ENCODE results near the gene RPS3.
A peak's percentile ranks its signal among the peaks of the same experiment; 100 is the strongest.

RPS3 gene

DNA sequence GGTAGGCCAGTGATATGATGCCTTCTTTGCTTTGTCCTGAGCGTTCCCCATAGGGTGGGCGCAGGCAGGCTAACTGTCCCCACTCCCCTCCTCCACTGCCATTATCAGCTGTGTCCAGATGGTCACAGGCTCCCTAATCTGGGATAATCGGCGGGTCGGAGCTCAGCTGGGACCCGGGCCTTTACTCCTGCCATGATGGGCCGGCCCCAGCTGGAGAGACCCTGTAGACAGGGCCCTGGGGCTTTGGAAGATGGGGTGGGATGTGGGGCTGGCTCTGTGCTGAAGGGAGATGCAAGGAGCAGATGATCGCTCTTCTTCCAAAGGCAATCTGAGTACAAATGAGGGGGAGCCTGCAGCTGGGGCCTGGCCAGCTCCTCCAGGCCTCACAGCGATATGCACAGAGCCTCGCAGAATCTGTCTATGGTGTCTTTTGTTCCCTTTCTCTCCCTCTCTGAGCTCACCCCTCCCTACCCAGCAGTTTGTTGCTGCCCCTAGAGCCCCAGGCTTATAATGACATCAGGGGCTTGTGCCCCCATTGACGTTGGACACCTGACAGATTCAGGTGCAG is 21.8 kb downstream of the RPS3 start:
- no peak overlapping the region for H3K4me3 ChIP-seq (ENCODE audit: low read depth, low read length)
- H3K9me3 ChIP-seq (ENCODE audit: control insufficient read depth, insufficient read depth, low read depth, low read length): no peaks in the 10 kb centered on the region
- H3K27ac ChIP-seq (ENCODE audit: low read depth, low read length): no peak overlapping the region
- peaks cover 35% of the 10 kb centered on the region for H3K36me3 ChIP-seq (ENCODE audit: control insufficient read depth, insufficient read depth, low read length)
- peaks cover 7% of the 10 kb centered on the region; the same call in 1 of the 2 replicates for H3K4me1 ChIP-seq (ENCODE audit: control insufficient read depth, insufficient read depth, low read length)
- H3K9ac ChIP-seq (ENCODE audit: low read length): no peak overlapping the region
- H3K27me3 ChIP-seq (ENCODE audit: control insufficient read depth, insufficient read depth, low read length): no peaks in the 10 kb centered on the region

DNA sequence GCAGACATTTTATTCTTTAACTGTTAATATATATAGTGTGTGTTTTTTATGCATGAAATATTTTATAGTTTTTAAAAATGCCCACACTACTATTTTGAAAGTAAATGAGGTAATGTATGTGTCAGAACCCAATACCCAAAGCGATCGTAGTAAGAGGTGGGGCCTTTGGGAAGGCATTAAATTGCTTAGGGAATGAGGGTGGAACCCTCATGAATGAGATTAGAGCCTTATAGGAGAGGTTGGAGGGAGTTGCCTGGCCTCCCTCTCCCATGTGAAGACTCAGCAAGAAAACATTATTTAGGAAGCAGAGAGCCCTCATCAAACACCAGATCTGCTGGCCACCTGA is 22.6 kb downstream of the RPS3 start:
- H3K4me1 ChIP-seq (ENCODE audit: control insufficient read depth, insufficient read depth, low read length): peaks cover 7% of the 10 kb centered on the region; the same call in 1 of the 2 replicates
- H3K4me3 ChIP-seq (ENCODE audit: low read depth, low read length): no peak overlapping the region
- H3K9ac ChIP-seq (ENCODE audit: low read length): no peak overlapping the region
- 0 out of 2 replicates have a peak, but pooled peaks cover 2% of the 10 kb centered on the region for H3K27me3 ChIP-seq (ENCODE audit: control insufficient read depth, insufficient read depth, low read length)
- H3K27ac ChIP-seq (ENCODE audit: low read depth, low read length): no peak overlapping the region
- H3K36me3 ChIP-seq (ENCODE audit: control insufficient read depth, insufficient read depth, low read length): peaks cover 29% of the 10 kb centered on the region
- H3K9me3 ChIP-seq (ENCODE audit: control insufficient read depth, insufficient read depth, low read depth, low read length): no peaks in the 10 kb centered on the region

DNA sequence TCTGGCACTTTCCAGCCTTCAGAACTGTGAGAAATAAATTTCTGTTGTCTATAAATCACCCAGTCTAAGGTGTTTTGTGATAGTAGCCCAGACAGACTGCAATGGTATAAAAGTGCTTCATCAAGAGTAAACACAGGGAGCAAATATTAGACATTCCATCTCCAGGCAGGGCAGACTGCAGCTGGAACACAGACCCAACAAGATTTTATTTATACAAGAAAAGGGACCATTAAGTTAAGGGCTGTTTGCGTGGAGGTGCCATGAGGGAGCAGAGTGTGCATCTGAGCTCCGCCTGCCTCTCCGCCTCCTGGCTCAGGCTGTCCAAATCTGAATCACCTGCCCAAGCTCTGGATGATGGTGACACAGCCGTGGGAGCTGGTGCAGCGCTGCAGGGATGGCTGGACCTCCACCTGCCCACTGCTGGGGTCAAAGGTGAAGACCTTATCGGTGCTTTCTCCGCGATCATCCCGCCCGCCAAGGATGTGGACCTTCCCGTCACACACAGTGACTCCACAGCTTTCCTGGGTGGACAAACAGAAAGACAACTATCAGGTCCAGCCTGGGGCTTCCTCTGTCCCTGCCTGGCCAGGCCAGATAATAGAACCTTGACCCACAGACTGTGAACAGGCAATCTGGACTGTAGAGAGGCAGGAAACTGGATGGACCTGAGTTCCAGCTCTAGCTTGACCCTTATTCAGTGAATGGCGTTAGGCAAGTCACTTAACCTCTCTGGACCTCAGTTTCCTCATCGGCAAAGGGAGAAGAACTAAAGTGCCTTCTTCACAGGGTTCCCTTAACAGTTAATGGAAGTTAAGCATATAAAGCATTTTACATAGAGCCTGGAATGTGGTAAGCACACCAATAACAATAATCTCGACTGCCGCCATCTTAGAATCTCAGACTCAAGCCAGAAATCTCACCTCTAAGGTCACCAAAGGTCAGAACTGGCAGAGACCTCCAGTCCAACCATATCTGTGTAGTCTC is 23.2 kb downstream of the RPS3 start:
- Histone ChIP-seq H3K4me1 (ENCODE audit: control insufficient read depth, insufficient read depth, low read length) (peaks cover 7% of the 10 kb centered on the region; the same call in 1 of the 2 replicates), H3K9me3 (ENCODE audit: control insufficient read depth, insufficient read depth, low read depth, low read length) (no peaks in the 10 kb centered on the region), H3K27ac (ENCODE audit: low read depth, low read length) (no peak overlapping the region), H3K4me3 (ENCODE audit: low read depth, low read length) (no peak overlapping the region), H3K9ac (ENCODE audit: low read length) (no peak overlapping the region), H3K27me3 (ENCODE audit: control insufficient read depth, insufficient read depth, low read length) (peaks cover 7% of the 10 kb centered on the region), H3K36me3 (ENCODE audit: control insufficient read depth, insufficient read depth, low read length) (peaks cover 24% of the 10 kb centered on the region)

DNA sequence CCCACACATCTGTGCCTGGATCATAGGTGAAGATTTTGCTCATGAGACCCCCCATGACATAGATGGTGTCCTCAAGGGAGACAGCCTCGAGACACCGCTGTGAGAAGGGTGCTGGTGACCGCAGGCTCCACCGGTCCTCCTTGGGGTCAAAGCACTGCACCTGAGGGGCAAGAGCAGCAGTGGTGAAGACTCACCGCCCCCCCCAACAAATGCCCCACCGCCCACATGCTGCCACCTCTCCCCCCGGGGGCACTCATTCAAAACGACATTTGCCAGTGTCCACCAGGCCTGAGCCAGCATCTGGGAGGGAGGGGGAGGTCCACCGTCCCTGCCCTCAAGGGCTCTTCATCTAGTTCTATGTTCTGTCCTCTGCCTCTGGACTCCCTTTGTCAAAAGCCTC is 24.4 kb downstream of the RPS3 start:
- Histone ChIP-seq H3K4me3 (ENCODE audit: low read depth, low read length) (no peak overlapping the region), H3K9me3 (ENCODE audit: control insufficient read depth, insufficient read depth, low read depth, low read length) (peaks cover under 1% of the 10 kb centered on the region; the same call in 1 of the 2 replicates), H3K27me3 (ENCODE audit: control insufficient read depth, insufficient read depth, low read length) (peaks cover 18% of the 10 kb centered on the region), H3K4me1 (ENCODE audit: control insufficient read depth, insufficient read depth, low read length) (peaks cover 7% of the 10 kb centered on the region; the same call in 1 of the 2 replicates), H3K27ac (ENCODE audit: low read depth, low read length) (no peak overlapping the region), H3K36me3 (ENCODE audit: control insufficient read depth, insufficient read depth, low read length) (peaks cover 20% of the 10 kb centered on the region), H3K9ac (ENCODE audit: low read length) (no peak overlapping the region)

DNA sequence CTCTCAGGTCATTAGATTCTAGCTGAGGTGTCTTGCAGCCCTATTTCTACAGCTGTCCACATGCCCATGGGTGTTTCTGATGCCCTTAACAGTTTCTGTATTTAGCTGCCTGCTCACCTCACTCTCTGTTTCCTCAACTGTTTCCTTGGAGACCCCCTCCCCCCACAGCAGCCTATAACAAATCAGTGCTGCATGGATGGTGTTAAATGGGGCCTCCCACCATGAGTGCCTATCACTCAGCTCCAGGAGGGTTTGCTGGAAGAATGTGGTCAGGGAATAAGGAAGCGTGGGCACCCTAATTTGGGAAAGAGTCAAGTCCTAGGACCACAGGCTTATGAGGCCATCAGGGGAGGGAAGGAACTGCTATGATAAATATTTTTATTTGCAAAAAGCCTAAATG is 25.1 kb downstream of the RPS3 start:
- Histone ChIP-seq H3K9ac (ENCODE audit: low read length) (no peak overlapping the region), H3K27me3 (ENCODE audit: control insufficient read depth, insufficient read depth, low read length) (peaks cover 25% of the 10 kb centered on the region), H3K4me1 (ENCODE audit: control insufficient read depth, insufficient read depth, low read length) (peaks cover 7% of the 10 kb centered on the region; the same call in 1 of the 2 replicates), H3K4me3 (ENCODE audit: low read depth, low read length) (no peak overlapping the region), H3K9me3 (ENCODE audit: control insufficient read depth, insufficient read depth, low read depth, low read length) (peaks cover 8% of the 10 kb centered on the region), H3K27ac (ENCODE audit: low read depth, low read length) (no peak overlapping the region), H3K36me3 (ENCODE audit: control insufficient read depth, insufficient read depth, low read length) (peaks cover 20% of the 10 kb centered on the region)

DNA sequence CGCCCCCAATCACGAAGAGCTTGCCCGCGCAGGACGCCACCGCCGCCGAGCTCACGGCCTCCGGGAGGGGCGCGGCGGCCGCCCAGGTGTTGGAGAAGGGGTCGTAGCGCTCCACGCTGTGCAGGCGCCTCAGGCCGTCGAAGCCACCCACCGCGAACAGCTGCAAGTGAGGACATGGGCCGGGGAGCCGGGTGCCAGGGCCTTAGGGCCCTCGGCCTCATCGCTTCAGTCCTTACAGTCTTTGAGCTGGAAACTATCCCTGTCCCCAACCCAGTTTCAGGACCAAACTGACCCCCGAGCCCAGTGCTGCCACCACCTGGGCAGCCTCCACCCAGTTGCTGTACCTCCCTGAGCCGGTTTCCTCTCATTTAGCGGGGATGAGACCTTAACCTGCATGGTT is 26.1 kb downstream of the RPS3 start:
- Histone ChIP-seq H3K4me1 (ENCODE audit: control insufficient read depth, insufficient read depth, low read length) (peaks cover 9% of the 10 kb centered on the region; the same call in 1 of the 2 replicates), H3K36me3 (ENCODE audit: control insufficient read depth, insufficient read depth, low read length) (peaks cover 18% of the 10 kb centered on the region), H3K4me3 (ENCODE audit: low read depth, low read length) (no peak overlapping the region; the same call in 1 of the 2 replicates), H3K27me3 (ENCODE audit: control insufficient read depth, insufficient read depth, low read length) (peaks cover 35% of the 10 kb centered on the region), H3K27ac (ENCODE audit: low read depth, low read length) (no peak overlapping the region), H3K9me3 (ENCODE audit: control insufficient read depth, insufficient read depth, low read depth, low read length) (peaks cover 10% of the 10 kb centered on the region), H3K9ac (ENCODE audit: low read length) (no peak overlapping the region)

DNA sequence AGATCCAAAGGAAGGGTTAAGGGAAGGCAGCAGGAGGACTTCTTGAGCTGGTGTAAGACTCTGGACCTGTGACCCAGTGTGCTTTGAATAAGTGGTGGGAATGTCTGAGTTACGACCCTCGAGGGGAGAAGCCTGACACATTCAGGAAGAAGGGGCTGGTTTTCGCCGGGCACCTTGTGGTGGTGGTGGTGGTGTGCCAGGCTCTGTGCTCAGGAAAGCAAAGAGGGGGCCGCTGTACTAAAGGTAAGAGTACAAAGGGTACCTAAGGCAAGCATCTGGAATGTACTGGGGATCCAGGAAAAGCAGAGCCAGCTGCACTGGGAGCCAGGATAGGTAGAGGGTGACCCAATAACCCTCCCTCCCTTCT is 27.4 kb downstream of the RPS3 start:
- no peak overlapping the region for H3K27ac ChIP-seq (ENCODE audit: low read depth, low read length)
- H3K27me3 ChIP-seq (ENCODE audit: control insufficient read depth, insufficient read depth, low read length): peaks cover 48% of the 10 kb centered on the region
- peaks cover 16% of the 10 kb centered on the region; the same call in 1 of the 2 replicates for H3K4me1 ChIP-seq (ENCODE audit: control insufficient read depth, insufficient read depth, low read length)
- H3K4me3 ChIP-seq (ENCODE audit: low read depth, low read length): no peak overlapping the region
- H3K36me3 ChIP-seq (ENCODE audit: control insufficient read depth, insufficient read depth, low read length): peaks cover 18% of the 10 kb centered on the region
- H3K9ac ChIP-seq (ENCODE audit: low read length): no peak overlapping the region
- H3K9me3 ChIP-seq (ENCODE audit: control insufficient read depth, insufficient read depth, low read depth, low read length): peaks cover 10% of the 10 kb centered on the region

DNA sequence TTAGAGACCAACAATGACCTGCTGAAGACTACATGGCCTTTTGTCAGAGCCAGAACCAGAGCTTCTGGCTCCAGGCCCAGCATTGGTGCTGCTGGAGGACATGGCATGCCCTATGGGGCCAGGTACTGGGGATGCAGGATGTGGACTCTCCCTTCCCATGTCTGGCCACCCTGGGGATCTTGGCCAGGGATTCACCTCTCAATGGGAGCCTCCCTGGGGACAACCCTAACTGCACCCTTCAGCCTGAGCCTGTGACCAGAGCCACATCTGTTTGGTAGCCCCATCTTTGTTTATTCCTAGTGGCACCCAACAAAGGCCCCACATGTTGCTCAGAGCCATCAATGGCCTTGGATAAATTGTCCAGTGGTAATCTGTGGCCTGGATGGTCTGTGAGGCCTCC is 27.9 kb downstream of the RPS3 start:
- H3K9me3 ChIP-seq (ENCODE audit: control insufficient read depth, insufficient read depth, low read depth, low read length): peaks cover 10% of the 10 kb centered on the region
- no peak overlapping the region for H3K4me3 ChIP-seq (ENCODE audit: low read depth, low read length)

DNA sequence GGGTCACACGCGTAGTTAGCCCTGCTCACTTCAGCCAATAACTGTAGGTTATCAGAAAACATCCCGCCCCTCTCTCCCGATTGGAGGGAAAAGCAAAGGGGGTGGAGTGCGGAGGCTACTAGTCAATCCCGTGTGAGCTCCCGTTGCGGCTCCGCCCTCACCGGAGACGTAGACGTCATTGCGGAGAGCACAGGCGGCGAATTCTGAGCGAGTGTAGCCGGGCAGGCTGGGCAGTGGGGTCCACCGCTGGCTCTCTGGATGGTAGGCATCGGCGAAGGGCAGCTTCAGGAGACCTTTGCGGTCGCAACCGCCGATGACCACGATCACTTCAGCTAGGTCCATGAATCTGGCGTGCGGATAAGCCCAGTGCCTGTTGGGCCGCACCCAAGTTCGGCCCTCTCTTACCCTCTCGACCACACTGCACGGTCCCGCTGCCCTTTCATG is 29.0 kb downstream of the RPS3 start:
- Histone ChIP-seq H3K4me1 (ENCODE audit: control insufficient read depth, insufficient read depth, low read length) (peaks cover 30% of the 10 kb centered on the region), H3K36me3 (ENCODE audit: control insufficient read depth, insufficient read depth, low read length) (peaks cover 4% of the 10 kb centered on the region), H3K9ac (ENCODE audit: low read length) (no peak overlapping the region), H3K9me3 (ENCODE audit: control insufficient read depth, insufficient read depth, low read depth, low read length) (peaks cover 10% of the 10 kb centered on the region), H3K27ac (ENCODE audit: low read depth, low read length) (no peak overlapping the region), H3K27me3 (ENCODE audit: control insufficient read depth, insufficient read depth, low read length) (peaks cover 64% of the 10 kb centered on the region), H3K4me3 (ENCODE audit: low read depth, low read length) (no peak overlapping the region)

More for the DNA sequence above, 27.9 kb downstream of the RPS3 start:
- no peak overlapping the region for H3K9ac ChIP-seq (ENCODE audit: low read length)
- peaks cover 15% of the 10 kb centered on the region for H3K36me3 ChIP-seq (ENCODE audit: control insufficient read depth, insufficient read depth, low read length)
- no peak overlapping the region for H3K27ac ChIP-seq (ENCODE audit: low read depth, low read length)
- H3K4me1 ChIP-seq (ENCODE audit: control insufficient read depth, insufficient read depth, low read length): peaks cover 19% of the 10 kb centered on the region
- peaks cover 53% of the 10 kb centered on the region for H3K27me3 ChIP-seq (ENCODE audit: control insufficient read depth, insufficient read depth, low read length)

DNA sequence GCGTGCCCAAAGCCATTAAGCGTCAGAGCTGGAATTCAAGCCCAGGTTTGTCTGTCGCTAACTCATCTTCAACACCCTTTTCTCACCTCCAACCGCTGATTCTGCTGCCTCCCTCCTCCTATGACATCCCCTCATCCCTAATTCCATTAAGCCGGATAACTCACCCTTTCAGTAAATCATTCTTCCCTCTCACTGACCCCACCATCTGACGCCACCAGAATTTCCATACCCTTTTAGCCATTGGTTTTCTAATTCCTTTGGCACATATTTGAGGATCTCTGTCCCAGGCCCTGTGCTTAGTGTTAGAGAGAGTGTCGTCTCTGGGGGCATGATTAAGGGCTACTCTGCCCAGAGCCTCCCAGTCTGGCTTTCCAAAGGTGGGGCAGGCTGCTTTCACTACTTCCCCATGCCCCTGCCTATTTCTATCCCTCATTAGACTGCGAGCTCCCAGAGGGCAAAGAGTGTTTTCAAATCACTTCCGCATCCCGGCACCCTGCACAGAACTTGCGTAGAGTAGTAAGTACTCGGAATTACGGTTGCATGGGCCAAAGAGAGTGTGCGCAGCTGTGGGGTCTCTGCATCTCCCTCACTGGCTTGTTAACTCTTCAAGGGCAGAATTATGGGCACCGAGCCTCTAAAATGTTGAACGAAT is 29.8 kb downstream of the RPS3 start:
- Histone ChIP-seq H3K27me3 (ENCODE audit: control insufficient read depth, insufficient read depth, low read length) (peaks cover 72% of the 10 kb centered on the region), H3K9ac (ENCODE audit: low read length) (no peak overlapping the region), H3K4me3 (ENCODE audit: low read depth, low read length) (no peak overlapping the region), H3K9me3 (ENCODE audit: control insufficient read depth, insufficient read depth, low read depth, low read length) (peaks cover 10% of the 10 kb centered on the region), H3K4me1 (ENCODE audit: control insufficient read depth, insufficient read depth, low read length) (peaks cover 30% of the 10 kb centered on the region), H3K36me3 (ENCODE audit: control insufficient read depth, insufficient read depth, low read length) (no peaks in the 10 kb centered on the region), H3K27ac (ENCODE audit: low read depth, low read length) (no peak overlapping the region)

DNA sequence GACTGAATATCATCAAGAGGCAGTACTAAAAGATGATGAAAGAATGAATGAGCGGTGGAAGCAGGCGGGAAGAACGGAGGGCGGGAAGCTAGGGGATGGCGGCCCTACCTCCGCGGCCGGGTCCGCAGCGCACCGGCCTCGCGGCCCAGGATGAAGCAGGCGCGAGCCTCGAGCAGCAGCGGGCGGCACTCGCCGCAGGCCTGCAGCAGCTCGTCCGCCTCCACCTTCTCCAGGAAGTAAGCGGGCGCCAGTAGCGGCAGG is 30.3 kb downstream of the RPS3 start:
- Histone ChIP-seq H3K36me3 (ENCODE audit: control insufficient read depth, insufficient read depth, low read length) (no peaks in the 10 kb centered on the region), H3K27ac (ENCODE audit: low read depth, low read length) (no peak overlapping the region), H3K4me3 (ENCODE audit: low read depth, low read length) (peak overlapping the region; percentile 56; the same call in 1 of the 2 replicates), H3K9me3 (ENCODE audit: control insufficient read depth, insufficient read depth, low read depth, low read length) (peaks cover 10% of the 10 kb centered on the region), H3K9ac (ENCODE audit: low read length) (no peak overlapping the region), H3K4me1 (ENCODE audit: control insufficient read depth, insufficient read depth, low read length) (peaks cover 27% of the 10 kb centered on the region), H3K27me3 (ENCODE audit: control insufficient read depth, insufficient read depth, low read length) (peaks cover 72% of the 10 kb centered on the region)
